Stimulated activated CD4-positive, alpha-beta T cell treated with anti-CD3 and anti-CD28 coated beads, Interleukin-12 subunit alpha, Interleukin-12 subunit beta, amount 100 ng/mL, for 48 hours (primary cell): ENCODE results near the gene TINAGL1.
A peak's percentile ranks its signal among the peaks of the same experiment; 100 is the strongest.

Experiments
- DNase-seq, 3 donors: peaks; one replicate each; pipeline ENCODE4 v3.0.0-alpha.2; 2020; ENCODE audit warnings: low read depth in 2 of 3, low spot score in 1 of 3

TINAGL1 gene

GRCh38 chr1:31625561-31626222 is 49.4 kb downstream of the TINAGL1 start:
- DNase-seq, result no peak

DNA sequence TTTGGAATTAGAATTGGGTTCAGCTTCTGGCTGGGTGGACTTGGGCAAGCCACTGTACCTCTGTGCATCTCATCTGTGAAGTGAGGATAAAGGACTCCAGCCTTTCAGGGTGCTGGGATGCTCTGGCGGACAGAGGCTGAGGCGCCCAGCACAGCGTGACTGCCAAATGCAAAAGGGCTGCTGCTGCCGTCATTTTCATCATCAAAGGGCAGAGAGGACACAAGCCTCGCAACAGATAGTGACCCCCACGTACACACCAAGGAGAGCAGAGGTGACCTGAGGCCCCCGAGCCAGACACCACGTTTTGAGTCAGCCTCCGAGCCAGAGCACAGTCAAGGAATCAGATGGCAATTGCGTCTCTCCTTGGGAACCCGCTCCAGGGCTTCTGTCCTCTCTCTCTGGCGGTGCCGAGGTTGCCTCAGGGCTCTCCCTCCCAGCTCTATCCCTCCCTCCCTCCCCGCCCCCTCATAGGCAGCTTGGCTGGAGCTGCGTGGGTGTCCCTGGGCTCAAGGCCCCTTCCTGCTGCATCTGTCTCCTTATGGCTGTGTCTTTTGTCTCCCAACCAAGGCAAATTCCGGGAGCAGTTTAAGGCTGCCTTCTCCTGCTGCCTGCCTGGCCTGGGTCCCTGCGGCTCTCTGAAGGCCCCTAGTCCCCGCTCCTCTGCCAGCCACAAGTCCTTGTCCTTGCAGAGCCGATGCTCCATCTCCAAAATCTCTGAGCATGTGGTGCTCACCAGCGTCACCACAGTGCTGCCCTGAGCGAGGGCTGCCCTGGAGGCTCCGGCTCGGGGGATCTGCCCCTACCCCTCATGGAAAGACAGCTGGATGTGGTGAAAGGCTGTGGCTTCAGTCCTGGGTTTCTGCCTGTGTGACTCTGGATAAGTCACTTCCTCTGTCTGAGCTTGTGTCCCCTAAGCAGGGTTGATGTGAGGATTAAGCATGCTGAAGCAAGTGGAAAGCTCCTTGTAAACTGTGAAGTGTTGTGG is 50.2 kb downstream of the TINAGL1 start:
- DNase-seq, result no peak

DNA sequence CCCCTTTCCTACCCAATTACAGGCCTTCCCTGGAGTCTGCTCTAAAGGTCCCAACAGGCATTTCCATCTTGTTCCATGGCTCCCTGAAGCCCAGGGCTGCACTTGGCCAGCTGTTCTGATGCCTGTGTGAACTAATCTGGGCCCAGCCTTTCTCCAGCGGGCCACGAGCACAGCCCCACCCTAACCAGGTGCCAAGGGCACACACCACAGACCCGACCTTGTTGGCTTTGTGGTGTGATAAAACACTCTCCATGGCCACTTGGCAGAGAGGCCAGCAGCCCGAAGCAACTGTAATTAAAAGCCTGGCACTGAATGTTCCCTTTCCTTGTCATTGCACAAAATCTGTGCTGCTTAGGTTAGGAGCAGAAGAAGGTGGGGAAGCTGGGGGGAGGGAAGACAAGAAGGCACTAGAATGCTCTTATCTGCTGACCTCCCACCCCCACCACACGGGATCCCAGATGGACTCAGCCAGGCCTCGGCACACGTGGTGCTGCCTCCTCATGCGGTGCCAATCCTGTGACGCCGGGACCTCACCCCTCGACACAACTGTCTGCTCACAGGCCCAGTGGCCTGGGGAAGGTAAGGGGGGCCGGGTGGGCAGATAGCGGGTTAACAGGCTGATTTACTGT is 51.1 kb downstream of the TINAGL1 start:
- no peak for DNase-seq

DNA sequence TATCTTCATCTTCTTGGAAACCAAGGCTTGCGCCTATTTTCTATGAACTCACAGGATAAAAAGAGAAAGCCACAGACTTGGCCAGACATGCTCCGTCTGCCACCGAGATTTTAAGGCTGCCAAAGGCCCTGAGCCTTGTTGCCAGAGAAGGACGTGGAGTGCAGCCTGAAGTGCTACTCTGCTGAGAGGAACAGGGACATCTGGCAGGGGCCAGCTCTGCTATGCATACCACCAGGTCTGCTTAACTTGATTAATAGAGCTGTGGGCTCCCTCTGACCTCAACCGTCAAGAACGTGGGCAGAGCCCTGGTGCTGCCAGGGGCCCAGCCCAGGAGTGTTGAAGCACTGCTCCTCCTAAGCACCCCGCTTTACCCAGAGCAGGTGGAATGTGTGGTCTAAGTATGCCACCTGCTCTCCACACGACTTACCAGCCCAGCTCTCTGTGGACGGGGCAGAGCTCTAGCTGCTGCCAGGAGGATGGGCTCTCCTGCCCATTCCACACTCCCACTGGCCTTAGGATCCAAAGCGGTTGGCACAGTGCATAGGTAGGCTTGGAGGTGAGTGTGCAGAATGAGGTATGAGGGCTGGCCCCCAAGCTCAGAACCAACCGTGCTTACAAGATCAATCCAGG is 51.7 kb downstream of the TINAGL1 start:
- no peak for DNase-seq

DNA sequence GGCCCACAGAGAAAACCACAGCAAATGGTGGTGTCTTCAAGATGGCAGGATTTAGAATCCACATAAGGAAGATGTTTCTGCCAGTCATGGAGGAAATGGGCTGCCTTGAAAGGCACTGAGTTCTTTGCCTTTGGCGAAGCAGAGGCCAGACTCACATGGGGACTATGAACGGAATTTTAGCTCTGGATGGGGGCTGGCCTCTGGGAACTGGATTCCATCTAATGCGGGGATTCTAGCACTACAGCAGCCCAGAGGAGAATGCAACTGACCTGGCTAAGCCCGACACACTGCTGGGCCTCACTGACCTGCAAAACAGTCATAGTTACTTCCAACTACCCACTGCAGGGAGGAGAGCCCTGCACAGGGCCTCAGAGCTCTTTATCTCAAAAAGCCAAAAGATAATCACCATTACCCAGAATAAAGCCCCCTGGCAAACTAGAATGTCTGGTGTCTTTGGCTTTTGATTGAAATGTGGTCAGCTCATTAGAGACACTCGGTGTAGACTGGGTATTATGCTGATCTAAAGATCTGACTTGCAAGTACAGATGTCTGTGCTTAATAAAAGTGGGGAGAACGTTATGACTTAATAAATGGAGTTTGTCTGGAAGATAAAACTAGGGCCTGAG is 52.7 kb downstream of the TINAGL1 start:
- no peak for DNase-seq

- no peak for DNase-seq
Measured at GRCh38 chr1:31632649-31633048, 56.3 kb downstream of the TINAGL1 start.

- peak in 2 of 3 donors; percentile 14 to 23 for DNase-seq
Measured at GRCh38 chr1:31633117-31633516, 56.8 kb downstream of the TINAGL1 start.
